Kidney glomerular epithelial cell (primary cell): ENCODE results near the gene WIPF3.
A peak's percentile ranks its signal among the peaks of the same experiment; 100 is the strongest.

ENCODE experiments used
- DNase-seq: peaks from one replicate; lab custom pipeline; 2025; lab: John Stamatoyannopoulos, UW

Gene WIPF3

GRCh38 chr7:29847916-29848315 is 41.6 kb downstream of the WIPF3 start:
- no peak for DNase-seq

DNA sequence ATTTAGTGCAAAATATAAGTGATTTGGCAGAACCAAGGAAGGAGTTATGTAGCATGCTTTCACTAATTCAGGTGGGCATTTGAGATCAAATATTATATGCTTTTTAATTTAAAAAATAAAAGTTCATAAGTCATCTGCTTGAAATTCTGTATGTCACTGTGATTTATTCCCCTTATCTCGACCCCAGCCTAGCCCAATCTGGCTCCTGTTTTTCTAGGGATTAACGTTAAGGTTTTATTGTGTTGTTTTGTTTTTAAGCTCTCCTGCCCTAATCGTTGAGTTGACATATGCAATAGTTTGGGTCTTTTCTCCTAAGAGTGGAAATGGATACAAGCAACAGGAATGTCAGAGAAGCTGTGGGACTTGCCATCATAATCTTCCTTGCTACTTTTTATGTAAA is 42.6 kb downstream of the WIPF3 start:
- DNase-seq = no peak

- no peak for DNase-seq
These were observed 45.2 kb downstream of the WIPF3 start for GRCh38 chr7:29851487-29851886.

DNA sequence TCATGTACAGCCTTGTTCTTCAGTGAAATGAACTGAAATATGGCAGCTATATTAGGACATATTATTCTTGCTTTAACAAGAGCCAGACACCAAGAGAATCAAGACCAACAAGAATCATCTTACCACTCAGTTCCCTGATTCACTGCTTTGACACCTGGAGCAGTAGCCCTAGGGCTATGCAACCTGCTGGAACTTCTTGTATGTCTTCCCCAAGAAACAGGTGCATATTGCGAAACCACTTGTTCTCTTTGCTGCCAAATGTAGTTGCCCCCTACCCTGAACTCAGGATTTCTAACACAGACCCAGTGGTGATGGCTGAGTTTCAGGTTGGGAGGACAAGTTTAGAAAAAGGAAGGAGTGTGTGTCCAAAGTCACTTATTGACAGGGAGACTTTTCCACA is 46.1 kb downstream of the WIPF3 start:
- DNase-seq = no peak

DNA sequence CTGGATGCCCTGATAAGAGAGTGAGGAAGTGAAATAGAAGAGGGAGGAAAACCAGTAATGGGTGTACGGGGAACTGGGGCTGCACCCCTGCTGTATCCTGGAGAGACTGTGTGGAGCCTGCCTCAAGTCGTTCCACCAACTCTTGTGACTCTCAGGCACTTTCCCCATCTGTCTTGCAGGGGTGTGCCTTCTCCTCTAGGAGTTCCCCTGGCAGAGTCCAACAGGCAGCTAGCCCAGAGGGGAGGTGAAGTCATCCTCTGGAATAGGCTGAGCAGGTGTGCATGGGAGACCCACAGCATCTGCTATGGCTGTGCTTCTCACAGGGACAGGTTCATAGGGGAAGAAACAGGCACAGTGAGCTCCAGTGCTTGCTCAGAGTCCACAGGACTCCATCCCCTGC is 46.8 kb downstream of the WIPF3 start:
- no peak for DNase-seq

GRCh38 chr7:29853789-29854188 is 47.5 kb downstream of the WIPF3 start:
- DNase-seq = no peak

DNA sequence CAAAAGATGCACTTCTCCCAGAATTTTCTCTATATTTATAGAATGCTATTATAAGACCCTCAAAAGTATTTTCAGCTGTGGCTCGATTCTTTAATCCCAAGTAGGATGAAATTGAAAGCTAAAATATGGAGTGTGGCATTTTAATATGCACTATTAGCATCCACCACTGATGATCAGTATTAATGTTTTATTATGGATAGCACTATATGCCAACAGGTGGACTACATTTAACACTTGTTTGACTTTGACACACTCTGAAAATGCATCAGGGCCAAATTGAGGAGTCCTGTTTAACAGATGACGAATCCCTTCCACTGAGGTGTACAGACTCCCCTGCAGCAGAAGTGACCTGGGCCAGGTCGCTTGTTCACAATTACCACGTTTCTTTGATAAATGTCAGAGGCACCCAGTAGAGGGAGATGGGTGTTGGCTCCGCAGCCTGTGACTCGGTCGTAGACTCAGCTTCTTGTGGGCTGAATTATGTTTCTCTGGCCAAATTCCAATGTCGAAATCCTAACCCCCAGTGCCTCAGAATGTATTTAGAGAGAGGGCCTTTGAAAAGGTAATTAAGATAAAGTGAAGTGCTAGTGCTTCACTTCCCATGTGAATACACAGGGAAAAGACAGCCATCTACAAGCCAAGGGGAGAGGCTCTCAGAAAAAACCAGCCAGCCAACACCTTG is 48.1 kb downstream of the WIPF3 start:
- no peak for DNase-seq

GRCh38 chr7:29857654-29858053 is 51.3 kb downstream of the WIPF3 start:
- no peak for DNase-seq

DNA sequence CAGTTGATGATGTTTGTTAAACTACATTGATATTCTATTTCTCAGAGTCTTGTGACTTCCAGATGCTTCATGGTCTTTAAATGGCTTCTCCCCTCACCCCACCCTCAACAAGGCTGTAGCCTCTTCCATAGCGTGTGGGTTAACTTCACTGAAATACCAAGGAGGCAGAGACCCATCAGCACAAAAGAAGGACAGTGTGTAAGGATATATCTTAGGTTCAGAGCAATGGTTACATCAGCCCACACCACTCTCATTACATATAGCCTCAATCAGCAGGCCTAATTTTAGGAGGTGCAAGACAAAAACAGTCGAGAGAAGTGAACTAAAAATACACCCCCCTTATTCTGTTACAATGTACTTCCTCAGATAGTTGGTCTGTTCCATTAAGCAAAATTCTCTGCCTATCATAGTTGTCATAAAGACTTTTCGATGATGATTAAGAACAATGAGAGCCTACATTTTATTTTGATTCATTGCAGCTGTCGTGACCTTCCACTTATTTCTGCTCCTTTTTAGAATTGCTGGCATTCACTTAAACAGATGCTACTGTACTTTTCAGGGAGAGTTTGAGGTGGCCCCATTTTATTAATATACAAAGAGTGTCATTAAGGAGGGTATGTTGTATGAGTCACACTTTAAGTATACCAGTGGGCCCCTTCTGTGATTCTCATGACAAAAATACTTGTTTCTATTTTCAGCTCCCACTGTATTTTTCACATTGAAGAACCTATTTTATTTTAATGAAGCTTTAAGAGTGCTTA is 52.1 kb downstream of the WIPF3 start:
- DNase-seq = no peak

DNA sequence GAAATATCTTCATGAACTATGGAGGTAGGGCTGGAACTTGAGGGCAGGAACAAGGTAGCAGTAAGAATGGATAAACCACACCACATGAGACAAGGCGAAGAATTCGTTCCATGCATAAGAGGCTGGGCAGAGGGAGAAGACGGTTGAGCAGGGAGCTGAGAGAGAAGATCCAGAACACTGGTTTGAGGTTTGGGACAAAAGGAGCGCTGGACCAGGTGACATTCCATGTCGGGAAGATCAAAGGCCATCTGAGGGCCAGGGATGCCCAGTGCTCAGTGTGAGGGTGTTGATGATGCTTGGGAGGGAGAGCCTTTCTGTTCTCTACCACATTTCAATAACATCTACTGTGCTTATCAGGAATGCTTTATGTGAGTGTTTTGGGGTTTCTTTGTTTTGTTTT is 52.8 kb downstream of the WIPF3 start:
- DNase-seq = no peak

DNA sequence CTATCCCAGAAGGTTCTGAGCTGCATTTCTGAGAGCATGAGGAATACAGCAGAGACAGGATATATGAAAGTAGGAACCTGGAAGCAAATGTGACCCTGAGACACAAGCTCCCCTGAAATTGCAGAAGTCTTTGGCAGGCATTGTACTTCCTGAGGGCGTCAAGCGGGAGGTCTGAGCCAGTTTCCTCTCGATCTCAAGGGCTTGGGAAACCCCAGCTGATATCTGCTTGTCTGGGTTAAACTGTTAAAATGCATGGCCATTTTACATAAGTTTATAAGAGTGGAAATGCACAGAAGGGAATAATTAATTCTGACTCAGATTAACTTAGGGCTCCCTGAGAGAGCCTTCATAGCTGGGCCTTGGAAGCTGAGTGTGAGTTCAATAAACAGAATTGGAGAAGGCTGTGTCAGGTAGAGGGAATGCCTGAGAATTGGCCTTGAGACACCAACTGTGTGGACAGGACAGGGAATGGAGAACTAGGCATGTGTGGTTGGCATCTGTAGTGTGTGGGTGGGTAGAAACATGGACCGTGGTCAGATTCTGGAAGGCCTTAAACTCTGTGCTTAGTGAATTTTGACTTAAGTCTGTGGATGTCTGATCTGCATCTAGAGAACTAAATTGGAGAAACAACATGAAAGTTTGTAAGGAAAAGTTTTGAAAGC is 53.3 kb downstream of the WIPF3 start:
- DNase-seq = no peak

GRCh38 chr7:29860186-29860585 is 53.9 kb downstream of the WIPF3 start:
- DNase-seq = no peak

DNA sequence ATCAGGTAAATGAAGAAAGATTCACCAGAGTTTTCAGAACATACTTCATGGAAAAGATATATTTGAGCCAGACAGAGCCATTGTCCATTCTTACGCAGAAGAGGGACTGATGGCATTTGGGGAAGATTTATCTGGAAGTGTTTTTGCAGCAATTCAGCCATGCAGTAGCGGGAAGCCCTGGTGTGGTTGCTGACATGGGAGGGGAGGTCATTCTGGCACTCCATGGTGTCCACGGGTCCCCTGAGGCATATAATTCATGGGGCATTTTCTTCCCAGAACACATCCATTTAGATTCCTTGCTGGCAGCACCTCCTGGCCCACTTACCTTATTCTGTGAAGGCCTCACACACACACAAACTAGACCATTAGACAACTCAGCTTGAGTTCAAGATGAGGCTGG is 55.6 kb downstream of the WIPF3 start:
- no peak for DNase-seq

GRCh38 chr7:29864656-29865055 is 58.3 kb downstream of the WIPF3 start:
- no peak for DNase-seq

- peak; percentile 20 for DNase-seq
These were observed 59.2 kb downstream of the WIPF3 start for GRCh38 chr7:29865526-29865925.

DNA sequence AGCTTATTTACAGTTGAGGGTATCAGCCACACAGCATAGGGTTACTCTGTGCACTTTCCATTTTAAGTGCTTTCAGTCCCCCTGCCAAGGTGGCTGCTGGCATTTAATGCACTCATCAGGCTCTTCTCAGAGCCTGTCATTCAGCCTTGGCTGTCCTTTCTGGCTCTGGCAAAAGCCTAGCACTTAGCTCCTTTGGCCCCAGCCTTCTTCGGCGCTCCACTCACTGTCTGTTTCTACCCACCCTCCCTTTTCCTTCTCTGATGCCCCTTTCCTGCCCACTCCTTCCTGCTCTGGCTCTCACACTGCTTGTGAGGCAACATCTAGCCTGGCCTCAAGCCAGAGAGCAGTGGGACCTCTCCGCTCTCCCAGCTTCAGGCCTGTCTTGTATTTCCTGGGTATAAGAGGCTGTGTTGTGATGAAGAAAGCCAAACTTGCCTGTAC is 60.2 kb downstream of the WIPF3 start:
- no peak for DNase-seq

DNA sequence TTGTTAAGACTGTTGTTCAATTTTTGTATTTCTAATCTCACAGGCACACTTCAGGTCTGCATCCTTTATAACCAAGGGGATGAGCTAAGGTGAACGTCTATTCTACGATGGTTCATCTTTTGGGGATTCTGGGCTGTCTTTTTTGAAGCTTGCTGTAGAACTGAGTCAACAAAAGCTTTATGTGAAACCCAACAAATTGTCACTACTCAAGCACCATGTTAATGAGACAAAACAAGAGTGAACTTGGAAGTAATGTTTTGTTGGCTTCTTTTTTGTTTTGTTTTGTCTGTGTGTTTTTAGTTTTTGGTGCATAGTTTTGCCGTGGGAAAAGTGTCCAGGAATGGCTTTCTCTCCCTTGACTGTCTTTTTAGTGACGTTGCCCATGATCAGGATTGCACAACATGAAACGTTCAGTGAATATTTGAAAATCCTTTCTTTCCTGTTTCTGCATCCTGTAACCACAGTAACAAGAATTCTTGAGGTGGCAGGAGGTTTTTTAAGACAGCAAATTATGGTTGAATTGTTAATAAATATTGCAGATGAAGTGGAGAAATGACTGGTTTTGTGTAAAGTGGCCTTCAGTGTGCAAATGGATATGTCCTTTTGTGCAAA is 65.6 kb downstream of the WIPF3 start:
- DNase-seq = no peak

DNA sequence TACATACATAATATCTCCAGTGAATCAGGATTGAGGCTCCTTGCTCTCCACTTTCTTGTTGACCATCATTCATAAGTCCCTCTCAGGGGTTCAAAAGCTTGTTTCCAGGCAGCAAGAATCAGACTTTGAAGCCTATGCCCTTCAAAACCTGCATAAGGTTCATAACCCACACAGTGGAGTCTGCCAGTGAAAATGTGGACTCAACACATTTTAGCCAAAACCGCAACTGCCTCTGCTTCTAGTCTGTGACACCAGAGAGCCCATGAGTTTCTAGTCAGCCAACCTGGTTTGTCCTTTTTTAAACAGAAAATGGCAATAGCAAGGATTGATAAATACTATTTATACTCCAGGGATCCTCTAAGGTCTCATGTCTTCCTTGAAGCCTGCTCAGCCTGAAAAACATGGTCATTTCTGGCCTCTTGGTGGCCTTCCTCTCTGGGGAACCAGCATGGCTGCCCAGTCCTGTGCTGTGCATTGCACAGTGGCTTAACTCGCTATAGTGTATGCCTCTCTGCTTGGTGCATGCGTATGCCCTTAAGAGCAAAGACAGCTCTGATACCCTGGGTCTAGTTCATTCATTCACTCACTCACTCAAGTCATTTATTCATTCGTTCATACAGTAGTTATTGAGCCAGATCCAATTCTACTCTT is 67.5 kb downstream of the WIPF3 start:
- no peak for DNase-seq

- no peak for DNase-seq
These were observed 69.4 kb downstream of the WIPF3 start for GRCh38 chr7:29875741-29876140.

GRCh38 chr7:29877196-29877595 is 70.9 kb downstream of the WIPF3 start:
- no peak for DNase-seq

- peak; percentile 43 for DNase-seq
These were observed 71.9 kb downstream of the WIPF3 start for GRCh38 chr7:29878081-29878688.

DNA sequence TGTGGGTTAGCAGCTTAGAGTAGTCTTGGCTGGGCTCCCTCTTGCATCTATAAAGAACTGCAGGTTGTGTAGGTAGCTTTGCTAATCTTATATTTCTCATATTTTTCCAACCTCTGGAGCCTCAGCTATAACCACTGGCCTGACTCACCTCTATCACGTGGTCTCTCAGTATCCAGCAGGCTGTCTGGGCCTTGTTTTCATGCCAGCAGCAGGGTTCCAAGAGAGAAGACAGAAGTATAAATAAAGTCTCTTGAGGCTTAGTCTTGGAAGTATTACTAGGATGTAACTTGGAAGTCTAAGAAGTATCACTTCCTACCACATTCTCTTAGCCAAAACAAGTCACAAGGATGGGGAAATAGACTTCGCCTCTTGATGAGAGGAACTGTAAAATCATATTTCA is 73.3 kb downstream of the WIPF3 start:
- DNase-seq = no peak
